SU-DHL-6 (cell line): ENCODE measurements around the gene DENND6B.

Experiments
- H2AFZ ChIP-seq: fragments of 200-600 bp; sonication (generic); 2 replicates; pipeline ENCODE4 v1.6.1; 2014; ENCODE audit warnings: low read depth, mild to moderate bottlenecking, moderate library complexity, mixed read lengths, antibody characterized with exemption, low read length; ENCODE audit not compliant: severe bottlenecking
- H3F3A ChIP-seq: fragments of 200-600 bp; shearing (Covaris generic); 2 replicates; pipeline ENCODE4 v1.6.0; 2016; ENCODE audit warnings: antibody characterized with exemption, mild to moderate bottlenecking; ENCODE audit not compliant: insufficient read depth
- H3K27ac ChIP-seq: fragments of 200-600 bp; sonication (generic); 2 replicates; pipeline ENCODE4 v1.5.1; 2016; ENCODE audit warnings: low read depth, mild to moderate bottlenecking, low read length, moderate library complexity, mixed read lengths
- H3K27me3 ChIP-seq: fragments of 200-600 bp; sonication (generic), shearing (Covaris generic); 2 replicates; pipeline ENCODE4 v1.6.0; 2014; ENCODE audit warnings: mild to moderate bottlenecking, low read length
- H3K36me3 ChIP-seq: fragments of 200-600 bp; sonication (generic); 2 replicates; pipeline ENCODE4 v1.6.1; 2014; ENCODE audit warnings: mild to moderate bottlenecking, low read length, mixed read lengths
- H3K4me2 ChIP-seq: fragments of 300-600, 200-600 bp; shearing (Covaris generic), sonication (generic); 2 replicates; pipeline ENCODE4 v1.6.0; 2014; ENCODE audit warnings: low read length, low read depth, mild to moderate bottlenecking; ENCODE audit not compliant: poor library complexity, severe bottlenecking
- H3K4me3 ChIP-seq: fragments of 200-600 bp; sonication (generic); 2 replicates; pipeline ENCODE4 v1.5.1; 2014; ENCODE audit warnings: antibody characterized with exemption, low read length, mild to moderate bottlenecking, mixed read lengths; ENCODE audit not compliant: insufficient read depth, poor library complexity, severe bottlenecking
- H3K79me2 ChIP-seq: fragments of 200-600 bp; sonication (generic); 2 replicates; pipeline ENCODE4 v1.6.1; 2014; ENCODE audit warnings: mild to moderate bottlenecking, low read length, moderate library complexity; ENCODE audit not compliant: insufficient read depth
- H3K9ac ChIP-seq: fragments of 200-600 bp; sonication (generic); 2 replicates; pipeline ENCODE4 v1.7.0; 2014; ENCODE audit warnings: mild to moderate bottlenecking, low read length
- H3K9me2 ChIP-seq: fragments of 200-600 bp; sonication (generic); replicated peaks from 2 replicates; pipeline ENCODE4 v1.6.1; 2014; ENCODE audit warnings: low read length; ENCODE audit not compliant: insufficient read depth
- H3K9me3 ChIP-seq: fragments of 200-600 bp; sonication (generic); 2 replicates; pipeline ENCODE4 v1.6.1; 2014; ENCODE audit warnings: low read length, mixed read lengths; ENCODE audit not compliant: insufficient read depth
- H4K20me1 ChIP-seq: fragments of 200-600 bp; sonication (generic); 2 replicates; pipeline ENCODE4 v1.6.1; 2014; ENCODE audit warnings: low read depth, mild to moderate bottlenecking, antibody characterized with exemption, low read length, moderate library complexity, mixed read lengths
- CTCF ChIP-seq: fragments of 200-600 bp; sonication (generic); IDR thresholded peaks from one replicate; pipeline ENCODE4 v1.5.1; 2017; ENCODE audit warnings: antibody characterized with exemption, mild to moderate bottlenecking, low read length, moderate library complexity; ENCODE audit not compliant: insufficient read depth, poor library complexity, severe bottlenecking
- EZH2phosphoT487 ChIP-seq: fragments of 200-600 bp; sonication (generic), shearing (Covaris generic); conservative IDR thresholded peaks from 2 replicates; pipeline ENCODE4 v1.6.1; 2018; ENCODE audit warnings: mild to moderate bottlenecking, antibody characterized with exemption, low read length, moderate library complexity, mixed read lengths

The DENND6B gene

GRCh38 chr22:50272044-50272802 is 54.6 kb downstream of the DENND6B start:
- Histone ChIP-seq H3K27ac (no peak overlapping the region), H3K36me3 (no peaks in the 10 kb centered on the region), H3K9me2 (no peaks in the 10 kb centered on the region), H4K20me1 (no peaks in the 10 kb centered on the region), H3F3A (peaks cover 12% of the 10 kb centered on the region), H3K4me2 (no peak overlapping the region), H3K79me2 (no peaks in the 10 kb centered on the region), H3K4me3 (no peak overlapping the region), H3K9me3 (no peaks in the 10 kb centered on the region), H2AFZ (no peak overlapping the region), H3K27me3 (no peaks in the 10 kb centered on the region), H3K9ac (no peak overlapping the region)
- TF ChIP-seq EZH2phosphoT487: no peak
- TF ChIP-seq CTCF: no peak

- no peaks in the 10 kb centered on the region for H3K27me3 ChIP-seq
- TF ChIP-seq EZH2phosphoT487 (no peak), CTCF (no peak)
Observed at GRCh38 chr22:50271519-50271970, 55.3 kb downstream of the DENND6B start.

GRCh38 chr22:50270666-50271394 is 56.0 kb downstream of the DENND6B start:
- H3K4me2 ChIP-seq: peak overlapping the region; percentile 67
- H3K27me3 ChIP-seq: no peaks in the 10 kb centered on the region
- 0 out of 2 replicates have a peak, but pooled peaks have one; percentile 59 for TF ChIP-seq EZH2phosphoT487
- TF ChIP-seq CTCF: no peak
- H3F3A ChIP-seq: 0 out of 2 replicates have a peak, but pooled peaks cover 4% of the 10 kb centered on the region
- peak overlapping the region; percentile 43; the same call in 1 of the 2 replicates for H3K9ac ChIP-seq
- no peaks in the 10 kb centered on the region for H4K20me1 ChIP-seq
- H3K79me2 ChIP-seq: no peaks in the 10 kb centered on the region
- H2AFZ ChIP-seq: no peak overlapping the region
- no peak overlapping the region for H3K27ac ChIP-seq
- H3K9me3 ChIP-seq: no peaks in the 10 kb centered on the region
- no peaks in the 10 kb centered on the region for H3K36me3 ChIP-seq
- H3K9me2 ChIP-seq: no peaks in the 10 kb centered on the region
- H3K4me3 ChIP-seq: peak overlapping the region; percentile 46

More at GRCh38 chr22:50271519-50271970, 55.3 kb downstream of the DENND6B start:
- Histone ChIP-seq H3K9me2 (no peaks in the 10 kb centered on the region), H3K4me2 (peak overlapping the region; percentile 67), H3K36me3 (no peaks in the 10 kb centered on the region), H3K27ac (no peak overlapping the region), H3F3A (peaks cover 7% of the 10 kb centered on the region), H2AFZ (no peak overlapping the region), H3K9ac (no peak overlapping the region), H3K79me2 (no peaks in the 10 kb centered on the region), H3K9me3 (no peaks in the 10 kb centered on the region), H4K20me1 (no peaks in the 10 kb centered on the region), H3K4me3 (no peak overlapping the region)
